ENCODE data around the gene PPP1R16B.

PPP1R16B gene

DNA sequence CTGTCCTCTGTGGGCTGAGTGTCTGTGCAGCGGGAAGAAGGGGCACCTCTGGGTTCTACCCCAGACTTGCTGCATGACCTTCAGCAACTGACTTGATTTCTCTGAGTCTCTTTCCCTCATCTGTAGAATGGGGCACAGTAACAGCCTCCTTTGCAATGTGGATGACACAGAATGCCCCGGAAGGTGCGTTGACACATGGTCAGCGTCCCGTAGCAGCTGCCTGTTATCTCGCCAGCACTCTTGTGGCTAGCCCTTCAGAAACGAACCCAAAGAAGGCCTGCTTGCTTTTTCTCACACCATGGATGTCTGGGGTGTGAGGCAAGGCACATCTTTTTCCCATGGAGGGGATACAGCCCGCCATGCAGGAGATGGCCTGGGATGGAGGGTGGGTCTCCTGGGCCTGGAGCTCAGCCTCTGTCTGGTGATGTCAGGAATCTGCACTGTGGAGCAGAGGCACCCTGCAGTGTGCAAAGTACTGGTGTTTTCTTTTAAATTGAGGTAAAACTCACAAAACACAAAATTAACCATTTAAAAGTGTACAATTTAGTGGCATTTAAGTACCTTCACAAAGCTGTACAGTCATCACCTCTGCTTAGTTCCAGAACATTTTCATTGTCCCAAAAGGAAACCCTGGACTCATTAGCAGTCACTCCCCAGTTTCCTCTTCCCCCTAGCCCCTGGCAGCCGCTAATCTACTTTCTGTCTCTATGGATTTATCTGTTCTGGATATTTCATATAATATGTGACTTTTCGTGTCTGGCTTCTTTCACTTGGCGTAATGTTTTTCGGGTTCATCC is 61.0 kb downstream of the PPP1R16B start:
- no peak overlapping the region for H3K4me3 ChIP-seq (ENCODE audit: low read depth, low read length)
- TF ChIP-seq, protein P1, sequence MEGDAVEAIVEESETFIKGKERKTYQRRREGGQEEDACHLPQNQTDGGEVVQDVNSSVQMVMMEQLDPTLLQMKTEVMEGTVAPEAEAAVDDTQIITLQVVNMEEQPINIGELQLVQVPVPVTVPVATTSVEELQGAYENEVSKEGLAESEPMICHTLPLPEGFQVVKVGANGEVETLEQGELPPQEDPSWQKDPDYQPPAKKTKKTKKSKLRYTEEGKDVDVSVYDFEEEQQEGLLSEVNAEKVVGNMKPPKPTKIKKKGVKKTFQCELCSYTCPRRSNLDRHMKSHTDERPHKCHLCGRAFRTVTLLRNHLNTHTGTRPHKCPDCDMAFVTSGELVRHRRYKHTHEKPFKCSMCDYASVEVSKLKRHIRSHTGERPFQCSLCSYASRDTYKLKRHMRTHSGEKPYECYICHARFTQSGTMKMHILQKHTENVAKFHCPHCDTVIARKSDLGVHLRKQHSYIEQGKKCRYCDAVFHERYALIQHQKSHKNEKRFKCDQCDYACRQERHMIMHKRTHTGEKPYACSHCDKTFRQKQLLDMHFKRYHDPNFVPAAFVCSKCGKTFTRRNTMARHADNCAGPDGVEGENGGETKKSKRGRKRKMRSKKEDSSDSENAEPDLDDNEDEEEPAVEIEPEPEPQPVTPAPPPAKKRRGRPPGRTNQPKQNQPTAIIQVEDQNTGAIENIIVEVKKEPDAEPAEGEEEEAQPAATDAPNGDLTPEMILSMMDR (IDR thresholded peaks at IDR 0.05; ENCODE audit: low read depth, low read length, missing control alignments) = no peak
- DNase-seq (ENCODE audit: low read depth) = no peak

DNA sequence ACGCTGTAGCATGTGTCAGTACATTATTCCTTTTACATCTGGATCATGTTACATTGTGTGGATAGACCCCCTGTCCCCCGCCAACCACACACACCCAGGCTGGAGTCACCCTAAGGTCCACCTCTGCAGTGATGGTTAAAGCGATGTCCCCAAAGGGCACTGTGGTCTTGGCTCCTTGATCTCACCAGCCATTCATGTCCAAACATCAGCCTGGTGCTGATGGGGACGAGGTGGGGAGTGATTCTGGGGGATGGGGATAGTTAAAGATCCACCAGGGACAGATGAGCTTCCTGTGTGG is 61.5 kb downstream of the PPP1R16B start:
- H3K4me3 ChIP-seq (ENCODE audit: low read depth, low read length) = no peak overlapping the region
- no peak for DNase-seq (ENCODE audit: low read depth)
- TF ChIP-seq, protein P1 (IDR thresholded peaks at IDR 0.05; ENCODE audit: low read depth, low read length, missing control alignments) = no peak

DNA sequence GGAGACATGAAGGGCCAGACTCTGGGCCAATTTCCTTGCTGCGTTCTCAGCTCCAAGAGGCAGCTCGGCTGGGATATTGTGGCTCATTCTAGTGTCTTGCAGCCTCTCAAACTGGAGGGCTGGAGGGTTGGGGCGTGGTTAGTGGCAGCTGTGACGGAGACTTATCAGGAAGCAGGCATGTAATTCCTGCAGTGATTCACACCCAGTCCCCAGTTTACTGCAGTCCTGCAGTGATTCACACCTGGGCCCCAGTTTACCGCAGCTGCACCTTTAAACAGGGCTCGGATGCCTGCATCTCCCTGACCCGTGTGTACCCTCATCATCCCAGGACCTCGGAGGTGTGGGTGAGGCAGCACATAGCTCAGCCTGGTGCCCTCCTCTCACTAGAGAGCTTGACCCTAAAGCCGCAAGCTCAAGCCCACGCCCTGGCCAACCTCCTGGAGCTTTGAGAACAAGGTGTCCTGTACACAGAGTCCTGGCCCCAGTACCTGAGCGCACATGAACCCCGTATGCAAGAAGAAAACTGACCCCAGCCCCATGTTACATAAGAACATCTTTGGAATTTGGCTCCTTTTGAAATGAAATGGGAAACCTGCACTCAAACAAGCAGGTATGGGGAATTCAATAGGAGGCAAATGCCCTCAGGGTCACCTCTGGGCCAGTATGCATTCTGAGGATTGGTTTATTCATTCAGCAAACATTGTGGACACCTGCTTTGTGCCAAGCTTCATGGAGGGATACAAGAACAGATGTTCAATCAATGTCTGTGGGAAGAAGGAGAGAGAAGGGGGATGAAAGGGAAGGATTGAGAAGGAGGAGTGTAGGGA is 65.4 kb downstream of the PPP1R16B start:
- TF ChIP-seq, protein P1 (IDR thresholded peaks at IDR 0.05; ENCODE audit: low read depth, low read length, missing control alignments) = no peak
- no peak overlapping the region for H3K4me3 ChIP-seq (ENCODE audit: low read depth, low read length)
- no peak for DNase-seq (ENCODE audit: low read depth)

DNA sequence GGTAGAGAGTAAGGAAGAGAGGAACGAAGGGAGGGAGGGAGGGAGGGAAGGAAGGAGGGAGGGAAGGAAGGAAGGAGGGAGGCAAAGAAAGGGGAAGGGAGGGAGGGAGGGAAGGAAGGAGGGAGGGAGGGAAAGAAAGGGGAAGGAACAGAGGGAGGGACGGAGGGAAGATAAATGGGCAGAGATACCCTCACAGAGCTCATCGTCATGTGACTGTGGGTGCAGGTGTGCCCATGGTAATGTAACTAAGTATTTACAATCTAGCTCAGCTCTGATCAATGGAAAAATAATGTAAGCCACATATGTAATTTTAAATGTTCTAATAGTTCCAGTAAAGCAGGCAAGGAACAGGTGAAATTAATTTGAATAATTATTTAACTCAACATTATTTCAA is 66.1 kb downstream of the PPP1R16B start:
- no peak for DNase-seq (ENCODE audit: low read depth)
- no peak overlapping the region for H3K4me3 ChIP-seq (ENCODE audit: low read depth, low read length)
- TF ChIP-seq, protein P1 (IDR thresholded peaks at IDR 0.05; ENCODE audit: low read depth, low read length, missing control alignments) = no peak

DNA sequence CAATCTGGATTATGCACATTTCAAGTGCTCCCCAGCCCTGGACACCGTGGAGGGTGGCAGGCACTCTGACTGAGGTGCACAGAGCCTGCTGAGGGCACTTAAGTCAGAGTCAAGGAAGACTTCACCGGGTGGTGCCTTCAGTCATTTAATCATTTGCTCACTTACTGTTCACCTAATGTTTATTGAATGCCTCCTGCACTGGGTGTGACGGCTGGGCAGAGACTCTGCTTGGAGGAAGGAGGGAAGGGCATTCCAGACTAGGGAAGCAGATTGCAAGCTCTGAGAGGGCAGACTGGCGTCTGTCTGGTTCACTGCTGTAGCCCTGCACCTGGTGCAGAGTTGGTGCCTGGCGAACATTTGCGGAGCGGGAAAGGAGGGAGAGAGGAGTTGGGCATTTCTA is 66.5 kb downstream of the PPP1R16B start:
- no peak for DNase-seq (ENCODE audit: low read depth)
- TF ChIP-seq, protein P1 (IDR thresholded peaks at IDR 0.05; ENCODE audit: low read depth, low read length, missing control alignments) = no peak
- H3K4me3 ChIP-seq (ENCODE audit: low read depth, low read length) = peak overlapping the region; percentile 28; the same call in 1 of the 2 replicates

DNA sequence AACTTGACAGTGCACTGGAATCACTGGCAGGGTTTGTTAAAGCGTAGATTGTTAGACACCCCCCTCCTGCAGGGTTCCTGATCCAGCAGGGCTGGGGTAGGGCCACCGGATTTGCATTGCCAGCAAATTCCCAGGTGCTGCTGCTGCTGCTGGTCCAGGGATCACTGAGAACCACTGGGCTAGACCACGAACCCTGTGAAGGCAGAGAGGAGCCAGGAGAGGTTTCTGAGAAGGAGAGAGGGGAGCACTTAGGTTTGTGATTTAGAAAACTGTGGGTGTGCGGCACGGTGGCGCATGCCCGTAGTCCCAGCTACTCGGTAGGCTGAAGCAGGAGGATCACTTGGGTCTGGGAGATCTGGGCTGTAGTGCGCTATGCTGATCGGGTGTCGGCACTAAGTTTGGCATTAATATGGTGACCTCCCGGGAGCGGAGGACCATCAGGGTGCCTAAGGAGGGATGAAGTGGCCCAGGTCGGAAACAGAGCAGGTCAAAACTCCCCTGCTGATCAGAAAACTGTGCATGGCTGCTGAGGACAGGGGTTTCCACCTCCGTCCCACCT is 67.1 kb downstream of the PPP1R16B start:
- no peak for DNase-seq (ENCODE audit: low read depth)
- H3K4me3 ChIP-seq (ENCODE audit: low read depth, low read length) = peak overlapping the region; percentile 28
- TF ChIP-seq, protein P1 (IDR thresholded peaks at IDR 0.05; ENCODE audit: low read depth, low read length, missing control alignments) = no peak

Data from GM12864 (cell line).